Ramos (cell line): ENCODE results near the gene SLC1A2.

Experiments used
- in situ Hi-C: fragments of 300-500 bp; cut with MboI; formaldehyde crosslinking; loops from one replicate; pipeline ENCODE4 v1.14.3; 2022; ENCODE audit warnings: low sequenced_read_pairs; ENCODE audit not compliant: unreplicated experiment

The SLC1A2 gene

GRCh38 chr11:35285471-35285870 lies 133.9 kb downstream of the SLC1A2 start:
- in situ Hi-C loops: no loop called here

GRCh38 chr11:35282221-35282882 lies 137.0 kb downstream of the SLC1A2 start:
- in situ Hi-C loops: no loop called here

GRCh38 chr11:35281169-35281688 lies 138.1 kb downstream of the SLC1A2 start:
- in situ Hi-C loops: no loop called here

GRCh38 chr11:35280727-35281126 lies 138.6 kb downstream of the SLC1A2 start:
- in situ Hi-C loops: no loop called here

- in situ Hi-C loops: no loop called here
Observed at GRCh38 chr11:35277827-35278226, 141.5 kb downstream of the SLC1A2 start.

GRCh38 chr11:35276396-35277145 lies 142.8 kb downstream of the SLC1A2 start:
- in situ Hi-C loops: no loop called here

- in situ Hi-C loops: no loop called here
Observed at GRCh38 chr11:35275786-35276170, 143.6 kb downstream of the SLC1A2 start.

GRCh38 chr11:35274909-35275785 lies 144.2 kb downstream of the SLC1A2 start:
- in situ Hi-C loops: no loop called here

GRCh38 chr11:35272391-35272902 lies 146.9 kb downstream of the SLC1A2 start:
- in situ Hi-C loops: no loop called here

GRCh38 chr11:35271031-35271430 lies 148.3 kb downstream of the SLC1A2 start:
- in situ Hi-C loops: no loop called here

GRCh38 chr11:35270342-35270741 lies 149.0 kb downstream of the SLC1A2 start:
- in situ Hi-C loops: no loop called here

GRCh38 chr11:35267504-35267903 lies 151.9 kb downstream of the SLC1A2 start:
- in situ Hi-C loops: no loop called here

GRCh38 chr11:35265755-35266454 lies 153.5 kb downstream of the SLC1A2 start:
- in situ Hi-C loops: no loop called here

GRCh38 chr11:35262735-35263134 lies 156.6 kb downstream of the SLC1A2 start:
- in situ Hi-C loops: no loop called here

- in situ Hi-C loops: no loop called here
Observed at GRCh38 chr11:35262056-35262455, 157.3 kb downstream of the SLC1A2 start.

GRCh38 chr11:35261197-35261596 lies 158.2 kb downstream of the SLC1A2 start:
- in situ Hi-C loops: no loop called here

GRCh38 chr11:35260342-35260985 lies 158.9 kb downstream of the SLC1A2 start:
- in situ Hi-C loops: no loop called here

- in situ Hi-C loops: no loop called here
Observed at GRCh38 chr11:35259529-35259928, 159.8 kb downstream of the SLC1A2 start.

- in situ Hi-C loops: no loop called here
Observed at GRCh38 chr11:35257281-35257680, 162.1 kb downstream of the SLC1A2 start.
